Measurements from ENCODE around the gene CASQ2.

- TF ChIP-seq ZFX (IDR thresholded peaks at IDR 0.05) (no peak), EZH2phosphoT487 (IDR thresholded peaks at IDR 0.05; ENCODE audit: borderline replicate concordance) (no peak), RAD21 (IDR thresholded peaks at IDR 0.05; ENCODE audit: low read depth) (no peak), POLR2A (IDR thresholded peaks at IDR 0.05; ENCODE audit: borderline replicate concordance, extremely low read depth, insufficient read depth, insufficient read length) (no peak), SIN3A (IDR thresholded peaks at IDR 0.05; ENCODE audit: low read depth) (no peak), ZNF274 (IDR thresholded peaks at IDR 0.05; ENCODE audit: low read depth, low read length) (no peak), MAX (IDR thresholded peaks at IDR 0.05) (no peak), EZH2 (IDR thresholded peaks at IDR 0.05) (no peak), JUND (IDR thresholded peaks at IDR 0.05) (no peak), EGR1 (IDR thresholded peaks at IDR 0.05; ENCODE audit: low read depth) (no peak), POLR2AphosphoS5 (IDR thresholded peaks at IDR 0.05; ENCODE audit: low read depth, low read length) (no peak), FOSL1 (IDR thresholded peaks at IDR 0.05; ENCODE audit: low read depth) (no peak)
- TF ChIP-seq, protein P1, sequence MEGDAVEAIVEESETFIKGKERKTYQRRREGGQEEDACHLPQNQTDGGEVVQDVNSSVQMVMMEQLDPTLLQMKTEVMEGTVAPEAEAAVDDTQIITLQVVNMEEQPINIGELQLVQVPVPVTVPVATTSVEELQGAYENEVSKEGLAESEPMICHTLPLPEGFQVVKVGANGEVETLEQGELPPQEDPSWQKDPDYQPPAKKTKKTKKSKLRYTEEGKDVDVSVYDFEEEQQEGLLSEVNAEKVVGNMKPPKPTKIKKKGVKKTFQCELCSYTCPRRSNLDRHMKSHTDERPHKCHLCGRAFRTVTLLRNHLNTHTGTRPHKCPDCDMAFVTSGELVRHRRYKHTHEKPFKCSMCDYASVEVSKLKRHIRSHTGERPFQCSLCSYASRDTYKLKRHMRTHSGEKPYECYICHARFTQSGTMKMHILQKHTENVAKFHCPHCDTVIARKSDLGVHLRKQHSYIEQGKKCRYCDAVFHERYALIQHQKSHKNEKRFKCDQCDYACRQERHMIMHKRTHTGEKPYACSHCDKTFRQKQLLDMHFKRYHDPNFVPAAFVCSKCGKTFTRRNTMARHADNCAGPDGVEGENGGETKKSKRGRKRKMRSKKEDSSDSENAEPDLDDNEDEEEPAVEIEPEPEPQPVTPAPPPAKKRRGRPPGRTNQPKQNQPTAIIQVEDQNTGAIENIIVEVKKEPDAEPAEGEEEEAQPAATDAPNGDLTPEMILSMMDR (IDR thresholded peaks at IDR 0.05 in 2 of 3, conservative IDR thresholded peaks at IDR 0.05 in 1 of 3; ENCODE audit: borderline replicate concordance in 1 of 3, insufficient read depth in 1 of 3, low read depth in 2 of 3, low read length in 2 of 3), result no peak
These were observed 23.8 kb downstream of the CASQ2 start for GRCh38 chr1:115744646-115745275.
